Loucy (cell line): ENCODE measurements around the gene KLF17.
"Not testable (repeated sequence)": the region's sequence is repeated elsewhere in the genome, so short reads cannot be mapped to it uniquely, and the experiment has no call there.

Experiments
- H2AFZ ChIP-seq: fragments of 200-600 bp; sonication (generic); 2 replicates; pipeline ENCODE4 v1.6.0; 2016; ENCODE audit warnings: antibody characterized with exemption, mild to moderate bottlenecking, low read length, moderate library complexity
- H3F3A ChIP-seq: fragments of 200-600 bp; 2 replicates; pipeline ENCODE4 v1.6.0; 2016; ENCODE audit warnings: antibody characterized with exemption, low read depth, mild to moderate bottlenecking
- H3K27me3 ChIP-seq: fragments of 200-600 bp; sonication (generic); 2 replicates; pipeline ENCODE4 v1.6.1; 2014; ENCODE audit warnings: low read length, mild to moderate bottlenecking; ENCODE audit not compliant: insufficient read depth, poor library complexity, severe bottlenecking
- H3K36me3 ChIP-seq: fragments of 200-600 bp; sonication (generic); 2 replicates; pipeline ENCODE4 v1.6.1; 2016; ENCODE audit warnings: low read length; ENCODE audit not compliant: insufficient read depth
- H3K4me1 ChIP-seq: fragments of 200-600 bp; sonication (generic); 2 replicates; pipeline ENCODE4 v1.5.1; 2014; ENCODE audit warnings: low read length, mild to moderate bottlenecking; ENCODE audit not compliant: insufficient read depth, poor library complexity, severe bottlenecking
- H3K4me2 ChIP-seq: fragments of 200-600 bp; sonication (generic); 2 replicates; pipeline ENCODE4 v1.6.0; 2014; ENCODE audit warnings: antibody characterized with exemption, low read length, low read depth, mild to moderate bottlenecking; ENCODE audit not compliant: poor library complexity, severe bottlenecking
- H3K4me3 ChIP-seq: fragments of 200-600 bp; sonication (generic); 2 replicates; pipeline ENCODE4 v1.5.1; 2014; ENCODE audit warnings: low read length, mild to moderate bottlenecking, mixed read lengths; ENCODE audit not compliant: poor library complexity, severe bottlenecking
- H3K79me2 ChIP-seq: fragments of 200-600 bp; sonication (generic); 2 replicates; pipeline ENCODE4 v1.6.1; 2014; ENCODE audit warnings: low read length; ENCODE audit not compliant: insufficient read depth
- H3K9ac ChIP-seq: fragments of 200-600 bp; sonication (generic); 2 replicates; pipeline ENCODE4 v1.6.0; 2014; ENCODE audit warnings: mild to moderate bottlenecking, low read depth, low read length, moderate library complexity; ENCODE audit not compliant: poor library complexity, severe bottlenecking
- H3K9me2 ChIP-seq: fragments of 200-600 bp; sonication (generic); replicated peaks from 2 replicates; pipeline ENCODE4 v1.6.1; 2016; ENCODE audit warnings: low read depth, low read length, mixed read lengths
- H3K9me3 ChIP-seq: fragments of 200-600 bp; sonication (generic); 2 replicates; pipeline ENCODE4 v1.6.1; 2014; ENCODE audit warnings: mild to moderate bottlenecking, antibody characterized with exemption, low read length, low read depth; ENCODE audit not compliant: insufficient read depth
- H4K20me1 ChIP-seq: fragments of 200-600 bp; sonication (generic); 2 replicates; pipeline ENCODE4 v1.6.0; 2014; ENCODE audit warnings: antibody characterized with exemption, low read length, mild to moderate bottlenecking; ENCODE audit not compliant: insufficient read depth, poor library complexity, severe bottlenecking
- EZH2phosphoT487 ChIP-seq: fragments of 200-600 bp; IDR thresholded peaks from 2 replicates; pipeline ENCODE4 v1.6.1; 2018; ENCODE audit warnings: antibody characterized with exemption, mild to moderate bottlenecking, moderate library complexity, borderline replicate concordance
- TF ChIP-seq, protein P1 (sequence below): fragments of 200-600 bp; sonication (generic); conservative IDR thresholded peaks from 2 replicates; pipeline ENCODE4 v1.5.1; 2014; ENCODE audit warnings: mild to moderate bottlenecking, antibody characterized with exemption, low read length

KLF17 gene

DNA sequence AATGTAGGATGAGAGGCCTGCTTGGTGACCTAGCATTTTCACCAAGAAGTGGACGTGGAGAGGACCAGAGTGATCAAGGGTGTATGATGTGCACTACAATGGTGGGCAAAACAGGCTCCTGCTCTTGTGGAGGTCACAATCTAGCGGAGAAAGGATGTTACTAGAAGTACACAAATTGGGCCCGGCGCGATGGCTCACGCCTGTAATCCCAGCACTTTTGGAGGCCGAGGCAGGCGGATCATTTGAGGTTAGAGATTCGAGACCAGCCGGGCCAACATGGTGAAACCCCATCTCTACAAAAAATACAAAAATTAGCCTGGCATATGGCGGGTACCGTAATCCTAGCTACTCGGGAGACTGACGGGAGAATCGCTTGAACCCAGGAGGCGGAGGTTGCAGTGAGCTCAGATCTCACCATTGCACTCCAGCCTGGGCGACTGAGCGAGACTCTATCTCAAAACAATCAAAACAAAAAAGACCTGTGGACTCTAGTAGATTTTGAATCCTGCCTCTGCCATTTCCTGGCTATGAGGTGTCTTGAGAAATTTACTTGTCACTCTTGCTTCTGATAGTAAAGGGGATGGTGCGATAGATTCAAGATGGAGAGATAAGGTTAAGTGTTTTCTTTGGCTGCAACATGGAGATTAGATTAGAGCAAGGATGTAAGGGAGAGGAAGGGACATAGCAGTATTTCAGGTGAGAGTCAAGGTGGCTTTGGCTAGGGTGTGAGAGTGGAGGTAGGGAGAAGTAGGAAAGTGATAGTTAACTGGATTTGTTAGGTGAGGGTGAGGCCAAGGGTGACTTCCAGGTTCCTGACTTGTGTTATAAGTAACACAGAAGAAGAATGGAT is 15.7 kb downstream of the KLF17 start:
- TF ChIP-seq, protein P1, sequence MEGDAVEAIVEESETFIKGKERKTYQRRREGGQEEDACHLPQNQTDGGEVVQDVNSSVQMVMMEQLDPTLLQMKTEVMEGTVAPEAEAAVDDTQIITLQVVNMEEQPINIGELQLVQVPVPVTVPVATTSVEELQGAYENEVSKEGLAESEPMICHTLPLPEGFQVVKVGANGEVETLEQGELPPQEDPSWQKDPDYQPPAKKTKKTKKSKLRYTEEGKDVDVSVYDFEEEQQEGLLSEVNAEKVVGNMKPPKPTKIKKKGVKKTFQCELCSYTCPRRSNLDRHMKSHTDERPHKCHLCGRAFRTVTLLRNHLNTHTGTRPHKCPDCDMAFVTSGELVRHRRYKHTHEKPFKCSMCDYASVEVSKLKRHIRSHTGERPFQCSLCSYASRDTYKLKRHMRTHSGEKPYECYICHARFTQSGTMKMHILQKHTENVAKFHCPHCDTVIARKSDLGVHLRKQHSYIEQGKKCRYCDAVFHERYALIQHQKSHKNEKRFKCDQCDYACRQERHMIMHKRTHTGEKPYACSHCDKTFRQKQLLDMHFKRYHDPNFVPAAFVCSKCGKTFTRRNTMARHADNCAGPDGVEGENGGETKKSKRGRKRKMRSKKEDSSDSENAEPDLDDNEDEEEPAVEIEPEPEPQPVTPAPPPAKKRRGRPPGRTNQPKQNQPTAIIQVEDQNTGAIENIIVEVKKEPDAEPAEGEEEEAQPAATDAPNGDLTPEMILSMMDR = no peak
- TF ChIP-seq EZH2phosphoT487 = no peak
- Histone ChIP-seq H3K27me3 (no peaks in the 10 kb centered on the region), H3K9me3 (no peaks in the 10 kb centered on the region), H4K20me1 (no peaks in the 10 kb centered on the region), H3K9me2 (no peaks in the 10 kb centered on the region), H2AFZ (no peak overlapping the region), H3F3A (no peaks in the 10 kb centered on the region), H3K4me2 (no peak overlapping the region), H3K36me3 (no peaks in the 10 kb centered on the region), H3K4me1 (no peaks in the 10 kb centered on the region), H3K4me3 (no peak overlapping the region), H3K79me2 (no peaks in the 10 kb centered on the region), H3K9ac (no peak overlapping the region)

DNA sequence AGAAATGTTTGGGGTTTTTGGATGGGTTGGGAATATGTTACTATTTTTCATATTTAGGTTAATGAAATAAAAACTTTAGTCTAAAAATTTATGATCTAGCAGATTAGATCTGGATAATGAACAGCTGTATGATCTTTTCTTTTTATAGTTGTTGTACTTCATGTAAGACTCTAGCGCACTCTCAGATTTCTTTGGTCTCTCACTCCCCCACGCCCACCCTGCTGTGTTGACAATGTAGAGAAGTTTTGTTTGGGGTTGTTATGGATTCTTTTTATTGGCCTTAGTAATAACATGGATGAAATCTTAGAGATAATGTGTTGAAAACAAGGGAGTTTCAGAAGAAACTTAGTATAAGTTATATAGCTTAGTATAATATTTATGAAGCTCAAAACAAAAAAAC is 17.3 kb downstream of the KLF17 start:
- H3K9me3 ChIP-seq = no peaks in the 10 kb centered on the region
- no peak overlapping the region for H3K4me3 ChIP-seq
- H3K9ac ChIP-seq = no peak overlapping the region
- H3K4me1 ChIP-seq = no peaks in the 10 kb centered on the region
- no peaks in the 10 kb centered on the region for H3F3A ChIP-seq
- no peaks in the 10 kb centered on the region for H3K79me2 ChIP-seq
- H3K9me2 ChIP-seq = no peaks in the 10 kb centered on the region
- H2AFZ ChIP-seq = no peak overlapping the region
- no peak overlapping the region for H3K4me2 ChIP-seq
- no peak for TF ChIP-seq EZH2phosphoT487
- TF ChIP-seq, protein P1 = no peak
- H4K20me1 ChIP-seq = no peaks in the 10 kb centered on the region
- H3K27me3 ChIP-seq = no peaks in the 10 kb centered on the region
- H3K36me3 ChIP-seq = no peaks in the 10 kb centered on the region

DNA sequence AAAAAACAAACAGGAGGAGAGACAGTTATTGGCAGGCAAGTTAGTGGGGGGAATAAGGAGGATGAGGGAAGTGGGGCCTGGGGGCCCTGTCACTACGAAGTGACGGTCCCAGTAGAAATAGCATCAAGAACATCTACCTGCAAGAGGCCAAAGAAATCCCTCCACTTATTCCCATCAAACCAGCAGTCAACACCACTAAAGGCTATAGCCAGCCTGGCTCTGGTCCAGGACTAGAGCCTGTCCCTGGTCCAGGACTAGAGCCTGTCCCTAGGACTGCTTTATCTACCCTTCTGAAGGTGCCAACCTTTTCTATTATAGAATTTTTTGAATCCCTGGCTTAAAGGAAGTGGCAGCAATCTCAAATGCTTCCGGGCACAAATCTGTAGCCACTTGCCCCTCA is 19.6 kb downstream of the KLF17 start:
- H3K4me2 ChIP-seq = no peak overlapping the region
- no peaks in the 10 kb centered on the region for H4K20me1 ChIP-seq
- H3F3A ChIP-seq = no peaks in the 10 kb centered on the region
- H3K9me3 ChIP-seq = no peaks in the 10 kb centered on the region
- no peaks in the 10 kb centered on the region for H3K36me3 ChIP-seq
- no peaks in the 10 kb centered on the region for H3K27me3 ChIP-seq
- no peaks in the 10 kb centered on the region for H3K79me2 ChIP-seq
- no peaks in the 10 kb centered on the region for H3K4me1 ChIP-seq
- no peaks in the 10 kb centered on the region for H3K9me2 ChIP-seq
- TF ChIP-seq, protein P1 = no peak
- no peak for TF ChIP-seq EZH2phosphoT487
- H3K9ac ChIP-seq = no peak overlapping the region
- no peak overlapping the region for H2AFZ ChIP-seq
- H3K4me3 ChIP-seq = no peak overlapping the region

DNA sequence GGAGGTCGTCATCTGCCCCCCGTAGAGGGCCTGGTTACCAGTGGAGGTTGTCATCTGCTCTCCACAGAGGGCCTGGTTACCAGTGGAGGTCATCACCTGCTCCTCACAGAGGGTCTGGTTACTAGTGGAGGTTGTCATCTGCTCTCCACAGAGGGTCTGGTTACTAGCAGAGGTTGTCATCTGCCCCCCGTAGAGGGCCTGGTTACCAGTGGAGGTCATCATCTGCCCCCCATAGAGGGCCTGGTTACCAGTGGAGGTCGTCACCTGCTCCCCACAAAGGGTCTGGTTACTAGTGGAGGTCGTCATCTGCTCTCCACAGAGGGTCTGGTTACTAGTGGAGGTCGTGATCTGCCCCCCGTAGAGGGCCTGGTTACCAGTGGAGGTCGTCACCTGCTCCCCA is 20.9 kb downstream of the KLF17 start:
- H3F3A ChIP-seq, H3K4me1 ChIP-seq, H3K9me3 ChIP-seq, H3K4me3 ChIP-seq, H3K79me2 ChIP-seq, H3K36me3 ChIP-seq, H2AFZ ChIP-seq, H3K4me2 ChIP-seq, H4K20me1 ChIP-seq, H3K9ac ChIP-seq, H3K9me2 ChIP-seq, H3K27me3 ChIP-seq: not testable (repeated sequence)
